HEK293 (cell line): ENCODE data around the gene ZBTB5.

ENCODE experiments used
- CTCF ChIA-PET: fragments of 350-600 bp; formaldehyde crosslinking; extraction: SDS; loops from one replicate; lab custom pipeline; 2021; ENCODE audit warnings: antibody characterized with exemption; lab: Yijun Ruan, JAX
- POLR2A ChIA-PET: fragments of 300-600 bp; formaldehyde crosslinking; extraction: SDS; loops from one replicate; lab custom pipeline; 2020; ENCODE audit warnings: antibody characterized with exemption, inconsistent platforms; lab: Yijun Ruan, JAX
- H3K27ac ChIP-seq: fragments of 200-500 bp; sonication (Bioruptor generic); 2 replicates; pipeline ENCODE4 v1.5.1; 2014; ENCODE audit warnings: low read depth, low read length, control low read depth, inconsistent platforms; ENCODE audit errors: extremely low read depth
- H3K36me3 ChIP-seq, 2 experiments: fragments of 200-500 bp in 1 of 2; sonication (Bioruptor generic) in 1 of 2; 1 replicate in 1 of 2; 2 replicates in 1 of 2; pipeline ENCODE4 v1.5.1; 2014 to 2017; ENCODE audit warnings: inconsistent platforms in 2 of 2, low read length in 2 of 2; ENCODE audit not compliant: control insufficient read depth in 2 of 2, insufficient read depth in 1 of 2
- H3K4me1 ChIP-seq: fragments of 200-500 bp; sonication (Bioruptor generic); 2 replicates; pipeline ENCODE4 v1.5.1; 2014; ENCODE audit warnings: mild to moderate bottlenecking, low read length, inconsistent platforms; ENCODE audit not compliant: control insufficient read depth, insufficient read depth
- H3K4me3 ChIP-seq: 2 replicates; pipeline ENCODE4 v1.5.1; 2011; ENCODE audit warnings: low read depth, mild to moderate bottlenecking, control low read depth, low read length, moderate library complexity
- H3K9me3 ChIP-seq: fragments of 200-500 bp; sonication (Bioruptor generic); 2 replicates; pipeline ENCODE4 v1.5.1; 2014; ENCODE audit warnings: low read depth, low read length, inconsistent platforms; ENCODE audit not compliant: control insufficient read depth, insufficient read depth
- GLIS2 ChIP-seq: fragments of 450-650 bp; formaldehyde crosslinking; IDR thresholded peaks from 2 replicates; pipeline ENCODE4 v1.5.1; 2016; ENCODE audit warnings: missing biosample characterization, missing genetic modification characterization
- HIC1 ChIP-seq: fragments of 450-650 bp; formaldehyde crosslinking; IDR thresholded peaks from 2 replicates; pipeline ENCODE4 v1.5.1; 2016; ENCODE audit warnings: missing biosample characterization, missing genetic modification characterization
- KLF7 ChIP-seq: fragments of 450-650 bp; formaldehyde crosslinking; IDR thresholded peaks from 2 replicates; pipeline ENCODE4 v1.5.1; 2016; ENCODE audit warnings: missing biosample characterization, missing genetic modification characterization, borderline replicate concordance
- KLF8 ChIP-seq: fragments of 450-650 bp; formaldehyde crosslinking; IDR thresholded peaks from 2 replicates; pipeline ENCODE4 v1.5.1; 2016; ENCODE audit warnings: missing biosample characterization, missing genetic modification characterization
- MYNN ChIP-seq: fragments of 450-650 bp; formaldehyde crosslinking; IDR thresholded peaks from 2 replicates; pipeline ENCODE4 v1.5.1; 2016; ENCODE audit warnings: missing biosample characterization, missing genetic modification characterization, borderline replicate concordance
- SCRT2 ChIP-seq: fragments of 450-650 bp; formaldehyde crosslinking; IDR thresholded peaks from 2 replicates; pipeline ENCODE4 v1.5.1; 2016; ENCODE audit warnings: missing biosample characterization, missing genetic modification characterization
- SP3 ChIP-seq: fragments of 450-650 bp; formaldehyde crosslinking; IDR thresholded peaks from 2 replicates; pipeline ENCODE4 v1.5.1; 2016; ENCODE audit warnings: missing biosample characterization, missing genetic modification characterization
- WT1 ChIP-seq: fragments of 450-650 bp; formaldehyde crosslinking; IDR thresholded peaks from 2 replicates; pipeline ENCODE4 v1.5.1; 2016; ENCODE audit warnings: missing biosample characterization, missing genetic modification characterization
- ZNF138 ChIP-seq: fragments of 450-650 bp; formaldehyde crosslinking; IDR thresholded peaks from 2 replicates; pipeline ENCODE4 v1.5.1; 2016; ENCODE audit warnings: missing biosample characterization, missing genetic modification characterization, borderline replicate concordance
- ZNF146 ChIP-seq: fragments of 450-650 bp; formaldehyde crosslinking; IDR thresholded peaks from 2 replicates; pipeline ENCODE4 v1.5.1; 2016; ENCODE audit warnings: missing biosample characterization, missing genetic modification characterization
- ZNF169 ChIP-seq: fragments of 450-650 bp; formaldehyde crosslinking; IDR thresholded peaks from 2 replicates; pipeline ENCODE4 v1.5.1; 2016; ENCODE audit warnings: missing biosample characterization, missing genetic modification characterization
- ZNF354C ChIP-seq: fragments of 450-650 bp; formaldehyde crosslinking; IDR thresholded peaks from 2 replicates; pipeline ENCODE4 v1.5.1; 2016; ENCODE audit warnings: missing biosample characterization, missing genetic modification characterization, low read depth, borderline replicate concordance
- ZNF391 ChIP-seq: fragments of 450-650 bp; formaldehyde crosslinking; IDR thresholded peaks from 2 replicates; pipeline ENCODE4 v1.5.1; 2016; ENCODE audit warnings: low read depth, missing biosample characterization, missing genetic modification characterization, borderline replicate concordance
- ZNF501 ChIP-seq: fragments of 450-650 bp; formaldehyde crosslinking; IDR thresholded peaks from 2 replicates; pipeline ENCODE4 v1.5.1; 2016; ENCODE audit warnings: missing biosample characterization, missing genetic modification characterization
- ZNF600 ChIP-seq: fragments of 450-650 bp; formaldehyde crosslinking; IDR thresholded peaks from 2 replicates; pipeline ENCODE4 v1.5.1; 2016; ENCODE audit warnings: missing biosample characterization, missing genetic modification characterization
- ZNF624 ChIP-seq: fragments of 450-650 bp; formaldehyde crosslinking; IDR thresholded peaks from 2 replicates; pipeline ENCODE4 v1.5.1; 2017; ENCODE audit warnings: missing biosample characterization, missing genetic modification characterization
- ZNF664 ChIP-seq: fragments of 450-650 bp; formaldehyde crosslinking; IDR thresholded peaks from 2 replicates; pipeline ENCODE4 v1.5.1; 2016; ENCODE audit warnings: missing biosample characterization, missing genetic modification characterization
- ZNF677 ChIP-seq: fragments of 450-650 bp; IDR thresholded peaks from 2 replicates; pipeline ENCODE4 v1.5.0; 2018; ENCODE audit warnings: missing biosample characterization, mild to moderate bottlenecking, missing genetic modification characterization, moderate library complexity
- ZNF692 ChIP-seq: fragments of 450-650 bp; formaldehyde crosslinking; IDR thresholded peaks from 2 replicates; pipeline ENCODE4 v1.5.1; 2016; ENCODE audit warnings: missing biosample characterization, missing genetic modification characterization
- ZNF707 ChIP-seq: fragments of 450-650 bp; formaldehyde crosslinking; IDR thresholded peaks from 2 replicates; pipeline ENCODE4 v1.5.1; 2016; ENCODE audit warnings: missing biosample characterization, missing genetic modification characterization
- ZNF747 ChIP-seq: fragments of 450-650 bp; formaldehyde crosslinking; IDR thresholded peaks from 2 replicates; pipeline ENCODE4 v1.5.1; 2016; ENCODE audit warnings: missing biosample characterization, missing genetic modification characterization
- ZNF76 ChIP-seq: fragments of 450-650 bp; formaldehyde crosslinking; IDR thresholded peaks from 2 replicates; pipeline ENCODE4; 2016; ENCODE audit warnings: low read depth, missing biosample characterization, missing genetic modification characterization, borderline replicate concordance
- ZNF791 ChIP-seq: fragments of 450-650 bp; formaldehyde crosslinking; IDR thresholded peaks from 2 replicates; pipeline ENCODE4 v1.5.1; 2016; ENCODE audit warnings: missing biosample characterization, missing genetic modification characterization
- TF ChIP-seq, protein P1 (sequence below): fragments of 450-650 bp; formaldehyde crosslinking; IDR thresholded peaks from 2 replicates; pipeline ENCODE4 v1.5.1; 2016; ENCODE audit warnings: missing biosample characterization, missing genetic modification characterization
- TF ChIP-seq, protein P2 (sequence below): fragments of 450-650 bp; formaldehyde crosslinking; IDR thresholded peaks from 2 replicates; pipeline ENCODE4 v1.5.1; 2016; ENCODE audit warnings: missing biosample characterization, missing genetic modification characterization
- TF ChIP-seq, protein P3 (sequence below): fragments of 450-650 bp; formaldehyde crosslinking; IDR thresholded peaks from 2 replicates; pipeline ENCODE4; 2016; ENCODE audit warnings: missing biosample characterization, missing genetic modification characterization

ZBTB5 gene

DNA sequence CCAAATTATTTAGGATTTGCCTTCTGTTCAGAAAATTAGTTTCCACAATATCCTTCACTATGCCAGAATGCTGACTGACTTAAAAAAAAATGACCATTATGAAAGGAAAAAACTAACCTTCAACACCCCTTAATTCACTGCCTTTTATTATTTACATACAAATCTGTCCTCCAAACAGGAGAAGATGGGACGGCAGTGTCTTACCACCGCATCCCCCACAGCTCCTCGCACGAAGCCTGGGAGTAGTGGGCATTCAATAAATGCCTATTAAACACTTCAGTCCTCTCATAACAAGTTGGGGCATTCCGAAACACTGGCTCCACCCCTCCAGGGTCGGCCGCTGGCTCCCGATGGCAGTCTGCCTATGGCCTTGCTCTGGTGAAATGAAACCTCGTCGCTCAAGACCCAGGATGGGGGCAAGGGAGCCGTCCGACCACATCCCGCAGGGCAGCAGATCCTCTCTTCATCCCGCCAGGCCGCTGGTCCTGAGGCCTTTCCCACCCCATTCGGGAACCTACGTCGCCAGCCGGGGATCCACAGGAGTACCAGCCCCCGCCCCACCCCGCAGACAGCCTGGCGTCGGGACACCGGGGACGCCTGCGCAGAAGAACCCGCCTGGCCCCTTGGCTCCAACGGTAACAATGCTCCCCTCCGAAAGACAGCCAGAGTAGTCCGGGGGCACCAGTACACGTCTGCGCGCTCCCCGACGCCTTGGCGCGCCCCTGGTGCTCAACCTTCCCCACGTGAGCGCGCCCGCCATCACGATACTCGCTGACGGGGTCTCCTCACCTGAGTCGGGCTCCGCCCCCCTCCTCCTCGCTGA, 613 bp downstream of the ZBTB5 start (continued):
- TF ChIP-seq WT1 (tag by site-specific recombination) (no peak), ZNF747 (tag by site-specific recombination) (no peak), ZNF707 (tag by site-specific recombination) (no peak)

DNA sequence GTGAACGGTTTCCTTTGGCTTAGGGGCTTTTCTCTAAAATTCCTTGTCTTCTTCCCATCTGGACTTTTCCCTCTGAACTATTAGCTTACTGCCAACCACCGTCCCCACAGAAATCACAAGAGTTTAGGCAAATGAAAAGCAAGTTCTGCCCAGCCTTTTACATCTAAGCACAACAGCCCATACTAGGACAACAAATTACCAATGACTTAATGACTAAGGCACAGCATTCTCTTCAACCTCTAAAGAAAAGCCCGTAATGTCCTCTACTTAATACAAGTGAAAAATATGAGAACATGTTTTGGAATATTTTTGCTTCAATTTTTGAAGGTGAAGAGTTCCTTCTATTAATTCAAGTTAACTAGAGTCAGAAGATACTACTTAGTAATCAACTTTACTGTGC, 1.2 kb downstream of the ZBTB5 start:
- CTCF ChIA-PET, result interaction anchor here (0.6 kb wide), 1 partner anchor 46 kb away, joined by 4 read pairs; no protein-coding TSS in a partner anchor
- TF ChIP-seq ZNF146 (no peak), ZNF391 (tag by site-specific recombination) (no peak), ZNF624 (tag by site-specific recombination) (no peak), ZNF692 (tag by site-specific recombination) (no peak), MYNN (tag by site-specific recombination) (no peak), ZNF791 (no peak), ZNF707 (tag by site-specific recombination) (no peak), KLF7 (tag by site-specific recombination) (no peak), ZNF677 (tag by site-specific recombination) (no peak), ZNF138 (tag by site-specific recombination) (no peak)
- TF ChIP-seq, protein P1, sequence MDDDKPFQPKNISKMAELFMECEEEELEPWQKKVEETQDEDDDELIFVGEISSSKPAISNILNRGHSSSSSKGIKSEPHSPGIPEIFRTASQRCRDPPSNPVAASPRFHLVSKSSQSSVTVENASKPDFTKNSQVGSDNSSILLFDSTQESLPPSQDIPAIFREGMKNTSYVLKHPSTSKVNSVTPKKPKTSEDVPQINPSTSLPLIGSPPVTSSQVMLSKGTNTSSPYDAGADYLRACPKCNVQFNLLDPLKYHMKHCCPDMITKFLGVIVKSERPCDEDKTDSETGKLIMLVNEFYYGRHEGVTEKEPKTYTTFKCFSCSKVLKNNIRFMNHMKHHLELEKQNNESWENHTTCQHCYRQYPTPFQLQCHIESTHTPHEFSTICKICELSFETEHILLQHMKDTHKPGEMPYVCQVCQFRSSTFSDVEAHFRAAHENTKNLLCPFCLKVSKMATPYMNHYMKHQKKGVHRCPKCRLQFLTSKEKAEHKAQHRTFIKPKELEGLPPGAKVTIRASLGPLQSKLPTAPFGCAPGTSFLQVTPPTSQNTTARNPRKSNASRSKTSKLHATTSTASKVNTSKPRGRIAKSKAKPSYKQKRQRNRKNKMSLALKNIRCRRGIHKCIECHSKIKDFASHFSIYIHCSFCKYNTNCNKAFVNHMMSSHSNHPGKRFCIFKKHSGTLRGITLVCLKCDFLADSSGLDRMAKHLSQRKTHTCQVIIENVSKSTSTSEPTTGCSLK (tag by site-specific recombination), result no peak
- TF ChIP-seq, protein P2, sequence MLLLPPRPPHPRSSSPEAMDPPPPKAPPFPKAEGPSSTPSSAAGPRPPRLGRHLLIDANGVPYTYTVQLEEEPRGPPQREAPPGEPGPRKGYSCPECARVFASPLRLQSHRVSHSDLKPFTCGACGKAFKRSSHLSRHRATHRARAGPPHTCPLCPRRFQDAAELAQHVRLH, result no peak
- TF ChIP-seq, protein P3, sequence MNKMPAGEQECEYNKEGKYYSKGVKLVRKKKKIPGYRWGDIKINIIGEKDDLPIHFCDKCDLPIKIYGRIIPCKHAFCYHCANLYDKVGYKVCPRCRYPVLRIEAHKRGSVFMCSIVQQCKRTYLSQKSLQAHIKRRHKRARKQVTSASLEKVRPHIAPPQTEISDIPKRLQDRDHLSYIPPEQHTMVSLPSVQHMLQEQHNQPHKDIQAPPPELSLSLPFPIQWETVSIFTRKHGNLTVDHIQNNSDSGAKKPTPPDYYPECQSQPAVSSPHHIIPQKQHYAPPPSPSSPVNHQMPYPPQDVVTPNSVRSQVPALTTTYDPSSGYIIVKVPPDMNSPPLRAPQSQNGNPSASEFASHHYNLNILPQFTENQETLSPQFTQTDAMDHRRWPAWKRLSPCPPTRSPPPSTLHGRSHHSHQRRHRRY (tag by site-specific recombination), result no peak
- TF ChIP-seq, all 188 proteins: peak for 0
- Histone ChIP-seq H3K9me3 (no peaks in the 10 kb centered on the region), H3K4me1 (no peaks in the 10 kb centered on the region), H3K4me3 (peak overlapping the region; percentile 95), H3K36me3 (peaks cover 0 to 3% of the 10 kb centered on the region in 2 experiments; a peak in 2 of 3 replicates), H3K27ac (peak overlapping the region; percentile 86)
- POLR2A ChIA-PET, result interaction anchor here (0.6 to 3.0 kb wide), 3 partner anchors 8 to 22 kb away, joined by 4 to 20 read pairs (median 7); partner anchors contain the start of gene POLR1E

DNA sequence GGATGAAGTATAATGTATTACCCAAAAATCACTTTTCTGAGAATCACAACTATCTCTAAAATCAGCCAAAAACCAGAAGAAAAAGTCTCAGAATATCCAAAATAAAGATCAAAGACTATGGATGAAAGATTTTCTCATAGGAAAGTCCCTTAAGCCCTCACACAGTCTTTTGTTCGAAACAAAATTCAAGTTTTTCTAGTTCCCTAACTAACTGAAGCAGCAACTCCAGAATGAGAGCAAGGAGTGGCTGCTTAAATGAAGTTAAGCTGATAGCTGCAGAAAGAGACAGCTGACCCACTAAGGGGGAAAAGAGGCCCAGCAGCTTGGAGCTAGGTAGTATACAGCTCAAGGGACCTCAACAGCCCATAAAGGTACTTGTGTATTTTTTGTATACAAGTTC, 8.4 kb downstream of the ZBTB5 start:
- ChIA-PET POLR2A (interaction anchor here (3.3 kb wide), 1 partner anchor 9 kb away, joined by 20 read pairs; the partner anchor contains the start of gene ZBTB5), CTCF (interaction anchor here (0.9 kb wide), 1 partner anchor 41 kb away, joined by 3 read pairs; no protein-coding TSS in a partner anchor)
- Histone ChIP-seq H3K4me3 (no peak overlapping the region), H3K9me3 (no peaks in the 10 kb centered on the region), H3K4me1 (peaks cover 9% of the 10 kb centered on the region; the same call in 1 of the 2 replicates), H3K27ac (no peak overlapping the region), H3K36me3 (no peaks in the 10 kb centered on the region; a peak in 1 of 3 replicates)
- TF ChIP-seq GLIS2, result no peak
- TF ChIP-seq HIC1 (tag by site-specific recombination), result no peak
- no peak for TF ChIP-seq KLF8 (tag by site-specific recombination)
- no peak for TF ChIP-seq ZNF501
- no peak for TF ChIP-seq ZNF664
- no peak for TF ChIP-seq SP3
- TF ChIP-seq ZNF169 (tag by site-specific recombination), result no peak
- TF ChIP-seq SCRT2, result no peak
- no peak for TF ChIP-seq ZNF76 (tag by site-specific recombination)
- TF ChIP-seq ZNF600, result no peak
- no peak for TF ChIP-seq ZNF354C
